K562 (cell line): Measurements from ENCODE around the gene CRTC3. TPM values are rescaled to one million over a fixed set of nuclear protein-coding genes. Genes with fewer than 3 reads are reported as not detected.

Source experiments
- ATAC-seq: fragments of 200-7000 bp; cut with Tn5 transposase; 3 replicates; pipeline ENCODE4 v1.9.1; 2020; ENCODE audit warnings: moderate library complexity
- BruUV-seq: library from RNA; stranded (reverse); fragments of 400-500 nt; replicated peaks from 2 replicates; lab custom pipeline; 2021; lab: Mats Ljungman, UMichigan
- CTCF ChIA-PET: fragments of 300-600 bp; formaldehyde crosslinking; extraction: SDS; loops from one replicate; lab custom pipeline; 2021; ENCODE audit warnings: low intra/inter-chr PET ratio; lab: Yijun Ruan, JAX
- POLR2A ChIA-PET: fragments of 300-600, 350-650 bp; sonication (Branson Sonifier 250); formaldehyde crosslinking; extraction: SDS; loops from one replicate; lab custom pipeline; 2021; ENCODE audit warnings: antibody characterized with exemption, inconsistent platforms; lab: Yijun Ruan, JAX
- DNase-seq, 4 experiments: peaks; one replicate each; pipeline versions ENCODE4 v3.0.0 to v3.0.0-alpha.2; 2011 to 2018; ENCODE audit warnings: low spot score in 3 of 4, mixed read lengths in 3 of 4; ENCODE audit errors: extremely low read depth in 1 of 4
- FAIRE-seq: peaks from 2 replicates; lab custom pipeline; 2011; peaks lifted over from hg19 to GRCh38; lab: Jason Lieb, UNC
- H2AFZ ChIP-seq: 2 replicates; pipeline ENCODE4 v1.6.0; 2011; ENCODE audit warnings: low read depth, low read length, control low read depth, inconsistent platforms
- H3K27ac ChIP-seq: fragments of 200-600 bp; 3 replicates; pipeline ENCODE4 v1.8.0; 2011; ENCODE audit warnings: low read depth, mild to moderate bottlenecking, control low read depth, inconsistent platforms, low read length, moderate library complexity, mixed read lengths; ENCODE audit errors: extremely low read depth
- H3K27me3 ChIP-seq, 2 experiments: fragments of 300-600 bp in 1 of 2; 2 replicates in 1 of 2; 3 replicates in 1 of 2; pipeline versions ENCODE4 v1.6.0 to v1.8.0; 2011; ENCODE audit warnings: inconsistent platforms in 2 of 2, low read length in 2 of 2, mild to moderate bottlenecking in 1 of 2, mixed read lengths in 1 of 2, moderate library complexity in 1 of 2; ENCODE audit not compliant: control insufficient read depth in 2 of 2, insufficient read depth in 2 of 2
- H3K36me3 ChIP-seq: fragments of 300-600 bp; 3 replicates; pipeline ENCODE4 v1.8.0; 2011; ENCODE audit warnings: mild to moderate bottlenecking, low read length, inconsistent platforms; ENCODE audit not compliant: control insufficient read depth, insufficient read depth
- H3K4me1 ChIP-seq, 2 experiments: fragments of 200-600 bp in 1 of 2; replicated peaks in 1 of 2; 2 replicates in 1 of 2; 3 replicates in 1 of 2; pipeline versions ENCODE4 v1.5.1 to v1.8.0; 2011; ENCODE audit warnings: inconsistent platforms in 2 of 2, low read length in 2 of 2, mild to moderate bottlenecking in 1 of 2, mixed read lengths in 1 of 2, moderate library complexity in 1 of 2; ENCODE audit not compliant: control insufficient read depth in 2 of 2, insufficient read depth in 2 of 2
- H3K4me2 ChIP-seq: 2 replicates; pipeline ENCODE4 v1.6.1; 2011; ENCODE audit warnings: low read length, control low read depth, inconsistent platforms, mixed read lengths; ENCODE audit not compliant: insufficient read depth
- H3K4me3 ChIP-seq: fragments of 200-600 bp; sonication (generic), shearing (Covaris generic); 2 replicates; pipeline ENCODE4 v1.5.1; 2016; ENCODE audit warnings: control low read depth, inconsistent platforms
- H3K79me2 ChIP-seq: fragments of 200-600 bp; 3 replicates; pipeline ENCODE4 v1.8.0; 2011; ENCODE audit warnings: low read length, inconsistent platforms; ENCODE audit not compliant: control insufficient read depth, insufficient read depth
- H3K9ac ChIP-seq, 2 experiments: 2 replicates each; pipeline versions ENCODE4 v1.6.0 to v1.6.1; 2011; ENCODE audit warnings: low read depth in 2 of 2, low read length in 2 of 2, control low read depth in 1 of 2, inconsistent platforms in 1 of 2, mild to moderate bottlenecking in 1 of 2, mixed read lengths in 1 of 2; ENCODE audit not compliant: insufficient read depth in 1 of 2
- H3K9me1 ChIP-seq: one replicate; pipeline ENCODE4 v1.6.0; 2011; ENCODE audit warnings: inconsistent platforms, mild to moderate bottlenecking, low read length, moderate library complexity; ENCODE audit not compliant: control insufficient read depth, insufficient read depth
- H3K9me3 ChIP-seq: replicated peaks from 2 replicates; pipeline ENCODE4 v1.5.1; 2011; ENCODE audit warnings: low read depth, low read length, inconsistent platforms; ENCODE audit not compliant: control insufficient read depth, insufficient read depth
- H4K20me1 ChIP-seq: replicated peaks from 2 replicates; pipeline ENCODE4 v1.6.1; 2011; ENCODE audit warnings: low read length, inconsistent platforms, mixed read lengths; ENCODE audit not compliant: control insufficient read depth, insufficient read depth
- BHLHE40 ChIP-seq: IDR thresholded peaks from 2 replicates; pipeline ENCODE4 v1.6.1; 2011; ENCODE audit warnings: low read length, improper control_type of control experiment
- CREBBP ChIP-seq: IDR thresholded peaks from one replicate; pipeline ENCODE4 v1.6.1; 2012; ENCODE audit warnings: low read depth, mild to moderate bottlenecking, control low read depth, inconsistent platforms, low read length
- DDX20 ChIP-seq: fragments of 450-650 bp; IDR thresholded peaks from 2 replicates; pipeline ENCODE4 v1.6.1; 2016; ENCODE audit warnings: missing genetic modification characterization, low read depth, mild to moderate bottlenecking, missing compliant biosample characterization, moderate library complexity
- EZH2 ChIP-seq: IDR thresholded peaks from 2 replicates; pipeline ENCODE4 v1.6.1; 2012; ENCODE audit warnings: low read depth, mild to moderate bottlenecking, inconsistent platforms, low read length, borderline replicate concordance
- HMG20A ChIP-seq: fragments of 450-650 bp; formaldehyde crosslinking; conservative IDR thresholded peaks from 2 replicates; pipeline ENCODE4 v1.4.0; 2020; ENCODE audit warnings: mild to moderate bottlenecking, mixed read lengths
- KLF6 ChIP-seq: fragments of 250-450 bp; sonication (Bioruptor Pico); IDR thresholded peaks from 2 replicates; pipeline ENCODE4 v1.4.0; 2020; ENCODE audit warnings: mild to moderate bottlenecking, moderate library complexity, borderline replicate concordance
- NCOA1 ChIP-seq: fragments of 450-650 bp; IDR thresholded peaks from 2 replicates; pipeline ENCODE4 v1.6.1; 2016; ENCODE audit warnings: low read depth
- NR2F6 ChIP-seq: fragments of 450-650 bp; formaldehyde crosslinking; IDR thresholded peaks from 2 replicates; pipeline ENCODE4 v1.4.0; 2020; ENCODE audit warnings: mild to moderate bottlenecking
- PHB ChIP-seq: fragments of 250-450 bp; sonication (Bioruptor Pico); IDR thresholded peaks from 2 replicates; pipeline ENCODE4 v1.5.0; 2021
- POLR2A ChIP-seq: fragments of 450-650 bp; conservative IDR thresholded peaks from 2 replicates; pipeline ENCODE4 v1.6.1; 2016
- TFAM ChIP-seq: fragments of 250-450 bp; sonication (Bioruptor Pico); conservative IDR thresholded peaks from 2 replicates; pipeline ENCODE4 v1.5.0; 2021; ENCODE audit warnings: mild to moderate bottlenecking, moderate library complexity
- TSHZ1 ChIP-seq: fragments of 250-450 bp; sonication (Bioruptor Pico); IDR thresholded peaks from 2 replicates; pipeline ENCODE4 v1.4.0; 2020; ENCODE audit warnings: mild to moderate bottlenecking, moderate library complexity
- whole genome bisulfite sequencing: fragments of 100-300 bp; shearing (Covaris generic); methylation state at CpG from one replicate; pipeline ENCODE4 v1.1.6; 2016; ENCODE audit warnings: low coverage, mixed read lengths; ENCODE audit not compliant: insufficient coverage; ENCODE audit errors: missing lambda C conversion rate; 5-methylcytosine and 5-hydroxymethylcytosine counted together
- in situ Hi-C: fragments of 300-500 bp; cut with MboI; formaldehyde crosslinking; loops from 4 replicates; pipeline ENCODE4 v1.15.0; 2018; ENCODE audit warnings: inconsistent platforms, mixed read lengths
- intact Hi-C: fragments of 100-400 bp; cut with micrococcal nuclease; formaldehyde crosslinking; loops from 2 replicates; pipeline ENCODE4 v1.14.2; 2022
- polyA plus RNA-seq, 8 experiments: library from polyadenylated mRNA; depleted of rRNA in 4 of 8; stranded (reverse) in 5 of 8; unstranded in 3 of 8; fragments of >200 nt; fragmentation: Nextera tagmentation in 2 of 8; fragmentation: Illumina TruSeq in 1 of 8; extraction: Ambion mirVana in 2 of 8; extraction: Trizol in 1 of 8; gene quantifications; 2 replicates each; pipeline versions ENCODE4 v1.2.1 to v1.2.3, GENCODE V29; 2011 to 2014; ENCODE audit warnings: inconsistent platforms in 1 of 8, missing spikeins in 1 of 8
- total RNA-seq, 7 experiments: library from RNA; depleted of rRNA in 6 of 7; stranded (reverse); fragments of >200 nt in 6 of 7; fragmentation: Illumina TruSeq in 2 of 7; extraction: Trizol in 2 of 7; gene quantifications; 2 replicates each; pipeline versions ENCODE4 v1.2.1 to v1.2.3, GENCODE V29; 2011 to 2021; ENCODE audit warnings: low replicate concordance in 1 of 7
- TF ChIP-seq, protein P1 (sequence below), 2 experiments: fragments of 450-650 bp; conservative IDR thresholded peaks; 2 replicates each; pipeline ENCODE4 v1.6.1; 2017; ENCODE audit warnings: mild to moderate bottlenecking in 2 of 2, moderate library complexity in 2 of 2
- TF ChIP-seq, protein P2 (sequence below): fragments of 250-450 bp; sonication (Bioruptor Pico); IDR thresholded peaks from 2 replicates; pipeline ENCODE4 v1.6.1; 2021; ENCODE audit warnings: mild to moderate bottlenecking
- TF ChIP-seq, protein P3 (sequence below): fragments of 250-450 bp; sonication (Bioruptor Pico); IDR thresholded peaks from 2 replicates; pipeline ENCODE4 v1.8.0; 2021; ENCODE audit warnings: moderate library complexity, mild to moderate bottlenecking, inconsistent platforms

Gene CRTC3
- total and polyA plus RNA-seq, 9 of the 15 experiments (the other 6 are each of a cell fraction or from before 2014, with no cell fraction given): 1.2 to 19.0 (median 11.6) TPM

- TF ChIP-seq TSHZ1 (CRISPR knock-in tag): no peak
Measured at GRCh38 chr15:90497376-90497775, 32.3 kb upstream of the CRTC3 start (continued).

GRCh38 chr15:90497912-90498311, 31.8 kb upstream of the CRTC3 start:
- FAIRE-seq (no peak), ATAC-seq (no peak), DNase-seq (peak in 2 of 4 experiments; percentile 25 to 26)
- no TSS peak for BruUV-seq
- Histone ChIP-seq H3K4me3 (no peak overlapping the region), H3K9me3 (no peaks in the 10 kb centered on the region), H3K4me2 (no peak overlapping the region), H4K20me1 (no peaks in the 10 kb centered on the region), H3K79me2 (no peaks in the 10 kb centered on the region), H3K27ac (no peak overlapping the region), H3K4me1 (peaks cover 0 to 2% of the 10 kb centered on the region in 2 experiments; a peak in 1 of 5 replicates), H3K27me3 (no peaks in the 10 kb centered on the region), H2AFZ (no peak overlapping the region), H3K9ac (no peak overlapping the region), H3K36me3 (peaks cover 44% of the 10 kb centered on the region), H3K9me1 (no peaks in the 10 kb centered on the region)
- in situ Hi-C loops (no loop called here), intact Hi-C loops (no loop called here)
- CTCF ChIA-PET: interaction anchor here (0.7 kb wide), 1 partner anchor 200 kb away, joined by 3 read pairs; no protein-coding TSS in a partner anchor
- POLR2A ChIA-PET: no interaction called here
- 73% methylated on average over 5 of the region's 6 CpGs for WGBS
- TF ChIP-seq, protein P1, sequence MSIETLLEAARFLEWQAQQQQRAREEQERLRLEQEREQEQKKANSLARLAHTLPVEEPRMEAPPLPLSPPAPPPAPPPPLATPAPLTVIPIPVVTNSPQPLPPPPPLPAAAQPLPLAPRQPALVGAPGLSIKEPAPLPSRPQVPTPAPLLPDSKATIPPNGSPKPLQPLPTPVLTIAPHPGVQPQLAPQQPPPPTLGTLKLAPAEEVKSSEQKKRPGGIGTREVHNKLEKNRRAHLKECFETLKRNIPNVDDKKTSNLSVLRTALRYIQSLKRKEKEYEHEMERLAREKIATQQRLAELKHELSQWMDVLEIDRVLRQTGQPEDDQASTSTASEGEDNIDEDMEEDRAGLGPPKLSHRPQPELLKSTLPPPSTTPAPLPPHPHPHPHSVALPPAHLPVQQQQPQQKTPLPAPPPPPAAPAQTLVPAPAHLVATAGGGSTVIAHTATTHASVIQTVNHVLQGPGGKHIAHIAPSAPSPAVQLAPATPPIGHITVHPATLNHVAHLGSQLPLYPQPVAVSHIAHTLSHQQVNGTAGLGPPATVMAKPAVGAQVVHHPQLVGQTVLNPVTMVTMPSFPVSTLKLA (conservative IDR thresholded peaks at IDR 0.05): no peak
- no peak for TF ChIP-seq DDX20 (tag)
- TF ChIP-seq PHB (CRISPR knock-in tag): no peak
- no peak for TF ChIP-seq POLR2A
- no peak for TF ChIP-seq NR2F6 (CRISPR knock-in tag)
- TF ChIP-seq EZH2: no peak
- no peak for TF ChIP-seq TFAM (CRISPR knock-in tag)
- TF ChIP-seq, protein P2, sequence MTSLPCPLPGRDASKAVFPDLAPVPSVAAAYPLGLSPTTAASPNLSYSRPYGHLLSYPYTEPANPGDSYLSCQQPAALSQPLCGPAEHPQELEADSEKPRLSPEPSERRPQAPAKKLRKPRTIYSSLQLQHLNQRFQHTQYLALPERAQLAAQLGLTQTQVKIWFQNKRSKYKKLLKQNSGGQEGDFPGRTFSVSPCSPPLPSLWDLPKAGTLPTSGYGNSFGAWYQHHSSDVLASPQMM (CRISPR knock-in tag): no peak
- no peak for TF ChIP-seq BHLHE40
- no peak for TF ChIP-seq KLF6 (CRISPR knock-in tag)
- TF ChIP-seq CREBBP: no peak
- no peak for TF ChIP-seq HMG20A (CRISPR knock-in tag)
- TF ChIP-seq, protein P3, sequence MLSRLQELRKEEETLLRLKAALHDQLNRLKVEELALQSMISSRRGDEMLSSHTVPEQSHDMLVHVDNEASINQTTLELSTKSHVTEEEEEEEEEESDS (CRISPR knock-in tag): no peak
- no peak for TF ChIP-seq NCOA1
